SHP77 (cell line): ENCODE data around the gene SMARCD1.

ENCODE experiments used
- DNase-seq, 2 experiments: peaks; one replicate each; lab custom pipeline; 2025; lab: John Stamatoyannopoulos, UW

SMARCD1 gene

DNA sequence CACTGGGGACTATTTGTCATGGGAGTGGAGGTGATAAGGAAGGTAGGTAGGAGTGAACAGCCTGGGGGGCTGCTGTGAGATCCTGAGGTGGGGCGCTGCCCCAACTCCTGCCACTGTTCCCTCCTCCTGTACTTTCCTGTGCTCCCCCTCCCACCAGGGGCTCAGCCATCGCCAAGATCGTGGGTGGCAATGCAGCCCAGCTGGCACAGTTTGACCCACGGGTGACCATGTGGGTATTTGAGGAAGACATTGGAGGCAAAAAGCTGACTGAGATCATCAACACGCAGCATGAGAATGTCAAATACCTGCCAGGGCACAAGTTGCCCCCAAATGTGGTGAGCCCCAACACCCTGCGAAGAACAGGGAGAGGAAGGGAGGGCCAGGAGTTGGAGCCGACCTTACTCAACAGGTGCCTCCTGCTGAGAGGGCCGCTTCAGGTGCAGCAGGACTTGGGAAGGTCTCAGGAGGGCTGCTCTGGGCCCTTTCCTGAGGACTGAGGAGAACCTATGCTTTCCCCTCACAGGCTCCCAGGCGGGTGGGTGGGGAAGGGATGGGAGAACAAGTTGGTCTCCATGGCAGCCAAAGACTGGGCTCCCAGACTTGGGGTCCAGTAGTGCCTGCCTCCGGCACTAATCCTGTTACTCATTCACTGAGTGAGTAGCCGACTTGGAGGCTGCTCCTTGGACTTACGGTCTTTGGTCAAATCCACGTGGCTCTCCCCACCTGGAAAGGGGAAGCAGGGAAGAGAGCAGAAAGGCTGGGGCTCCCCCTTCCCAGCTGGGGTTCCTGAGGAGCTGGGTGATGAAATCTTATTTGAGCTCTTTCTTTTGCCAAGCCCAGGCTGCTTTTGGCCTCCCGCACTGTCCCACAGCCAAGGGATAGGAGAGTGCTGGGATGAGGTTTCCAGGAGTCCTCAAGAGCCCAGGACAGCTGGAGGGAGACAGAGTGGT is 19.6 kb downstream of the SMARCD1 start:
- DNase-seq, result no peak

DNA sequence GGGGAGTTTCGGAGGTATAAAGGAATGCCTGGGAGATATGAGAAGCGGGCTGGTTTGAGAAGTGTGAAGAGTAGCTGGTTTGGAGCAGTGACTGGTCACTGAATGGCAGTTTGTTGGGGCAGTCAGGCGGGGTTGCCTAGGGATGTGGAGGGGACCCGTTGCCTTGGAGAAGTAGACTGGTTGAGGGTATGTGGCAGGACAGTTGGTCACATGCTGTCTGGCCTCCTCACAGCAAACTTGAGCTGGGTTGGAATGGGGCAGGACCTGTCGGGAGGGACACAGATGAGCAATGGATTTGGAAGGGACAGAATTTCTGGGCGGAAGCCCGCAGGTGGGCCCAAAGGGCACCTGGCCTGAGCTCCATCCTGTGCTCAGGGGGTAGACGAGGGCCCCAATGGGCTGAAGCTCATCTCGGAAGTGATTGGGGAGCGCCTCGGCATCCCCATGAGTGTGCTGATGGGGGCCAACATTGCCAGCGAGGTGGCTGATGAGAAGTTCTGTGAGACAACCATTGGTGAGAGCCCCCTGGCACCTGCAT is 20.8 kb downstream of the SMARCD1 start:
- DNase-seq, result no peak

DNA sequence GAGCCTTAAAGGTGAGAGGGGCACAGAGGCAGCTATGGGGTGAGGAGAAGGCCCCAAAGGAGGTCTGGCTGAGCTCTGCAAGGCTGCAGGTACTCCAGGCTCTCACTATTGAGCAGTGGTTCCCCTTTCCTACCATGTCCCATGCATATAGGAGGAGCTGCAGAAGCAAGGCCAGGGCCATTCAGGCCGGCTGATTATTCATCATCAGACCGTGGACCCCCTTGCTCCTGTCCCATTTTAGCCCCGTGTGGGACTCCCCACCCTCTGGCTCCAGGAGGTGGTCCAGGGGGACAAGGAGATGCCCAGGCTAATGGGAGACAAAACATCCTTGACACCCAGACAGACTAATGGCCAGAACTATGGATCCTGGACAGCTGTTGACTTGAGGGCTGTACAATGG is 21.8 kb downstream of the SMARCD1 start:
- no peak for DNase-seq

DNA sequence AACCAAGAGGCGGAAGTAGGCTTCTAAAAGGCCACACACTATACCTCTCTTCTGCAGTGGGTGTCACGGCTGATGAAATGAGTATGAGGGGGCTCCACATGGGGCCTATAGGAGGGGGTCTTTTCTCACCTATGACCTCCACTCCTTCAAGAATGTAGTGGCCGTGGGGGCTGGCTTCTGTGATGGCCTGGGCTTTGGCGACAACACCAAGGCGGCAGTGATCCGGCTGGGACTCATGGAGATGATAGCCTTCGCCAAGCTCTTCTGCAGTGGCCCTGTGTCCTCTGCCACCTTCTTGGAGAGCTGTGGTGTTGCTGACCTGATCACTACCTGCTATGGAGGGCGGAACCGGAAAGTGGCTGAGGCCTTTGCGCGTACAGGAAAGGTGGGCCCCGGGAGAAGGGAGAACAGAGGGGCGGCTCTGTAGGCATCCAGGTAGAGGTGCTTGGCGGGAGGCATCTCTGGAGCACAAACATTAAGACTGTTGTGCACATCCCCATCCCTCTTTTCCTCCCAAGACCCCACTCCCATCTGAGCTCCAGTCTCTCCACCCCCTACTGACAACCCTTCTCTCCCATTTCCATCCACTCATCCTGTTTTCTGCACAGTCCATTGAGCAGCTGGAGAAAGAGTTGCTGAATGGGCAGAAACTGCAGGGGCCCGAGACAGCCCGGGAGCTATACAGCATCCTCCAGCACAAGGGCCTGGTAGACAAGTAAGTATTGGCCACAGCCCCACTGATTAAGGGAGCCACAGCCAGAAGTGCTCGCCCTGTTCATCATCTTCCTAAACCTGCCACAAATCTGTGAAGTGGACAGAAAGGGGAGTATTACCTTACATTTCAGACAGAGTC is 22.5 kb downstream of the SMARCD1 start:
- DNase-seq, result no peak

DNA sequence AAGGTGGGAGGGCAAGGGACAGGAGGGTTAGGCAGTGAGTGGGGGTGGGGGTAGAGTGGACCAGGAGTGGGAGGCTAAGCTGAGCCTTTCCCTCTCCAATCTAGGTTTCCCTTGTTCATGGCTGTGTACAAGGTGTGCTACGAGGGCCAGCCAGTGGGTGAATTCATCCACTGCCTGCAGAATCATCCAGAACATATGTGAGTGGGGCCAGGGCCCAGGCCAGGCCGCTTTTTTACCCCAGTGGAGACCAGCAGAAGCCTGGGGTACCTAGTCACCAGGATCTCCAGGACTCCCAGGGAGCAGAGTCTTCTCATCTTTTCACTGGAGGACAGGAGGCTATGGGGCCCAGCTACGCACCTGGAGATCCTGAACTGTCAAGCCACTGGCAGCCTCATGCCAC is 24.2 kb downstream of the SMARCD1 start:
- no peak for DNase-seq

DNA sequence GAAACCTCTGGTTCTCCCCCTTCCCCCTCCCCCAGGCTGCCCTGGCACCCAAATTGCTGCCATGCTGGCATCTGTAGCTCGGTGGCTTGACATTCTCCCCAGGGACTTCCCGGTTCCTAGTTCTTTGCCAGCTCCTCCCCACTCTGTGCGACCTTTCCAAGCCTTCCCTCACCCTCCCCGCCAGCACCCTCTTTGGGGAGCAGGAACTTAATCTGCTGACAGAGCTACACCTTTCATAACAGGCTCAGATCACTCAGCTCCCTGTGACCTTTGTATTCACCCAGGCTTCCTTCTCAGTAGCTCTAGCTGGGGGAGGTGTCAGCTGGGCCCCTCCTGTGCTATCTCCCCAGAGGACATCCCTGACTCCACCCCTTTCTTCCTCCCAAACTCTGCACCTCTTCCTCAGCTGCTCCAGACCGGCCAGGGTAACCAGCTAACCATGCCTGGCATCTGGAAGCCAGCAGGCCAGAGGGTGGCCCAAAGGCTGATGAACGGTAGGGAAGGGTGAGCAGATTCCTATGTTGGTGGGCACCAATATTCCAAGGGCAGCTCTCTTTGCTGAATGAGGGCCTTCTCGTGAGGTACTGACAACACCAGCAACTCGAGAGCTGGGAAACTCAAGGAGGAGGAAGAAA is 25.1 kb downstream of the SMARCD1 start:
- no peak for DNase-seq

DNA sequence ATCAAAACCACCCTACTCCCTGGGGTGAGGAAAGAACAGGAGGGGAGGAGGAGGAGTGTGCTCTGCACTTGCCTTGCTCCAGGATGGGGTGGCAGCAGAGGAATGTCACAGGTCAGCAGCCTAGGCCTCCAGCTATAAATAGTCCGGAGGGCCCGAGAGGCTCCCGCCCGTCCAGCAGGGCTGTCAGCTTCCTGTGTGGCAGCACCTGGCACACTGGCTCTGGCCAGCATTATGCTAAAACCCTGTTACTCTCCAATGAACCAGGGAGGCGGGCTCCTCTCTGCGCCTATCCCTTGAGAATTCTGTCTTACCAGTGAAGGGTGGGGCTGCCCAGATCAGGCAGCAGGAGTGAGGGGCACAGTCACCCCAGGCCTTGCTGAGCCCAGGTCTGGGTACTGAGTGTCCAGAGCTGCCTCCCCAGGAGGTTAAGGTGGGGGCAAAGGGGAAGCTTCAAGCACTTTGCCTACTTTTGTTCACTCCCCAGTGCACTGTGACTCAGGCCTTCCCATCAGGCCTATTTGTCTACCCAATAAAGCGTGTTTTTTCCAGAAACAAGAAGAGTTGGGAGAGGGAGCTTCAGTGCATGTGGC is 25.7 kb downstream of the SMARCD1 start:
- peak; percentile 57 to 77 for DNase-seq

DNA sequence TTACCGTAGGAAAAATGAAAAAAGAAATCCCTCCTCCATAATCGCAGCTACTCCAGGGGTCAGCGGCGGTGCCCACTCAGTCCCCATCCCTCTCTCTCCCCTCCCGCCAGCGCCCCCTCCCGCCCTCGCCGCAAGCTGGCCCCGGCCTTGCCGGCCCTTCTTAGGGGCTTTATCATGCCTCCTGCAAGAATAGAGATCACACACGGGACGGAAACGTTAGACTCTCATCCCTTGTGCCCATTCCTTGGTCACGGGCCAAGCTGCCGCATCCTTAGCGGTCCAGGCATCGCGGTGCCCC is 26.2 kb downstream of the SMARCD1 start:
- DNase-seq, result no peak

DNA sequence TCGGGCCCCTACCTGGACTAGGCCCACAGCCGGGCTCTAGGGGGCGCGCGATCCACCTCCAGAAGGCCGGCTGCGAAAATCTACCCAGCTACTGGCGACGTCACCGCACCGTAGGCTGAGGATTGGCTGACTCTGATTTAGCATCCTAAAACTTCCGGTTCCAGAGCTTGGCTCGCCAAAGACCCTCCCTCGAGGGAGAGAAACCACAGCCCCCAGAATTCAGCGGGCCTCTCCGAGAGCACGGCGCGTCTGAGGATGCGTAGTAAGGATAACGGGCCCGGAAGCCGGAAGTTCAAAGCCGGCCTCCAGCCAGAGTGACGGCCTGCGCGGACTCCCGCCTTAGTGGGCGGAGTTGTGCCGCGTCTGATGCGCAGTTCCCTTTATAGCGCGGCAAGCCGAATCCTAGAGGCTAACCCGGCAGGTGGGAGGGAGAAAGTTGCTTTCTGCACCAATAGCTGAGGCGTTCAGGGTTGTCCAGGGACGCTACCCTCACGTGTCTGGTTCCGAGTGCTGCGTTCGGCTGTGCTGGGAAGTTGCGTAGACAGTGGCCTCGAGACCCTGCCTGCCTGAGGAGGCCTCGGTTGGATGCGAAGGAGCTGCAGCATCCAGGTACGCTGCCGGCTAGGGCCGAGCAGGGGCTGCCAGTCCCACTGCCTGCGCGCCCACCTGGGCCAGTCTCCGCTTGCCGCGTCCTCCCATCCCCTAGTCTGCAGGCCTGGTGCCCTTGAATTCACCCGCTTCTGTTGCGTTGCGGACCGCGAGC is 26.7 kb downstream of the SMARCD1 start, which contains the start of gene COX14:
Gene COX14 (plus strand): TSS at position 544 of the 763 bp plus-strand sequence. CDS start 7,808 bp downstream, outside the sequence.
- peak; percentile 99 for DNase-seq

DNA sequence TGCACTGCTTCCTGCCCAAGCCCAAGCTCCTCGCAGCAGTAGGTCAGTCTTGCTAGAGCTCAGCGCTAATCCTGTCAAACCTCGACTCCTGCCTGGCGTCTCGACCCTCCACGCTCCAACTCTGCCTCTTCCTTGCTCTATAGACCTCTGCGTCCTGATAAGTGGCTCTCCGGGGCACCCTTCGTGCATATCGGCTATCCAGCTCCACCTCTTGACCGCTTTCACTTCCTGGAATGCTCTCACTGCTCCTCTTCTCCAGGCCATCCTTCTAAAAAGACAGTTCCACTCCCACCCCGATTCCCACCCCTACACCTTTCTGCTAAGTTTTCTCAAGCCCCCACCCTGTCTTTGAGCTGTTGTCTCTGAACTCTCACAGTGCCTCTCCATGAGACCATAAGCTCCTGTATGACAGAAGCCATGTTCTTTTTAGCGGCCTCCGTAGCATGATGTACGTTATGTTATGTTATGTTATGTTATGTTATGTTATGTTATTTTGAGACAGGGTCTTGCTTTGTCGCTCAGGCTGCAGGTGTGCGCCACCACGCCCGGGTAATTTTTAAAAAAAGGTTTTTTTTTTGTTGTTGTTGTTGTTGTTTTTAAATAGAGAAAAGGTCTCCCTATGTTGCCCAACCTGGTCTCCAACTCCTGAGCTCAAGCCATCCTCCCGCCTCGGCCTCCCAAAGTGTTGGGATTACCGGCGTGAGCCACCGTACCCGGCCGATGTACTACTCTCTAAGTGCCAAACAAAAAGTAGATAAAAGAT is 27.5 kb downstream of the SMARCD1 start:
- DNase-seq, result peak in 1 of 2 experiments; percentile 32

DNA sequence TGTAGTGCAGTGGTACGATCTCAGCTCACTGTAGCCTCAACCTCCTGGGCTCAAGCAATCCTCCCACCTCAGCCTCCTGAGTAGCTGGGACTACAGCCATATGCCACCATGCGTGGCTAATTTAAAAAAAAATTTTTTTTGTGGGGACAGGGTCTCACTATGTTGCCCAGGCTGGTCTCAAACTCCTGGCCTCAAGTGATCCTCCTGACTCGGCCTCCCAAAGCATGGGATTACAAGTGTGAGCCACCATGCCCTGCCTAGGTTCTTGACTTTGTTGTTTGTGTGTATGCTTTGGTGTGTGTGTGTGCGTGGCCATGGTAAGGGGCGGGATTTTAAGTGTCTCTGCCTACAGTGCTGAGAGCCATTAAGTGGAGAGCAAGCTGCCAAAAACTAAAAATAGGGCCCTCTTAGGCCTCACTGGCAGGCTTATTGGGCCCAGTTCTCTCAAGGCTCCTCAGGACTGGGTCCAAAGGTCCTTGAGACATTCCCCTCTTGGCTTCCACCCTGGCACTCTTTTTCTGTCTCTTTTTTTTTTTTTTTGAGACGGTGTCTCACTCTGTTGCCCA is 32.0 kb downstream of the SMARCD1 start:
- DNase-seq, result no peak

DNA sequence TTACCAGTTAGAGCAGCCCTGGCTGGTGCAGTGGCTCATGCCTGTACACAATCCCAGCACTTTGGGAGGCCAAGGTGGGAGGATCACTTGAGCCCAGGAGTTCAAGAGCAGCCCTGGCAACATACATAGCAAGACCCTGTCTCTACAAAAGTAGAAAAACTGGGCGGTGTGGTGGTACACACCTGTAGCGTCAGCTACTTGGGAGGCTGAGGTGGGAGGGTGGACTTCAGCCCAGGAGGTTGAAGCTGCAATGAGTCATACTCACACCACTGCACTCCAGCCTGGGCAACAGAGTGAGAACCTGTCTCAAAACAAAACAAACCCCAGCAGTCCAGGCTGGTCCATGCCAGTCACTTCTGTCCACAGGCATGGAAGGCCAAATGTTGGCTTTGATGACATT is 34.2 kb downstream of the SMARCD1 start:
- DNase-seq, result no peak

DNA sequence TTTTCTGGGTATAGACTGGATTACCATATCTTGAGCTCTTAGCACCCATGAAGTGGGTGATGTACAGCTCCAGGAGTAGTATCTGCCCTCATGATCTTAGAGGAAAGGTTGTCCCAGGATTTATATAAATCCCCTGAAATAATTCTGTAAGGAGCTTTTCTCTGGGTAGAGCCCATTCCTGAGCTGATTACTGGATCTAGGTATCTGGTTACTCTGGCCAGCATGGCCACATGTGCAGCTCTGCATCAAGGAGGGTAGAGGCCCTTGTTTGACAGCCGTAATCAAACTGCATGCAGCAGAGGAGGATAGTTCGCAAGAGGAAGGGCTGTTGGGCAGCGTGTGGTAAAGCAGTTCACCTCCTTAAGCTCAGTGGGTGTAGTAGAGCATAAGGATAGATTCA is 35.4 kb downstream of the SMARCD1 start:
- no peak for DNase-seq

DNA sequence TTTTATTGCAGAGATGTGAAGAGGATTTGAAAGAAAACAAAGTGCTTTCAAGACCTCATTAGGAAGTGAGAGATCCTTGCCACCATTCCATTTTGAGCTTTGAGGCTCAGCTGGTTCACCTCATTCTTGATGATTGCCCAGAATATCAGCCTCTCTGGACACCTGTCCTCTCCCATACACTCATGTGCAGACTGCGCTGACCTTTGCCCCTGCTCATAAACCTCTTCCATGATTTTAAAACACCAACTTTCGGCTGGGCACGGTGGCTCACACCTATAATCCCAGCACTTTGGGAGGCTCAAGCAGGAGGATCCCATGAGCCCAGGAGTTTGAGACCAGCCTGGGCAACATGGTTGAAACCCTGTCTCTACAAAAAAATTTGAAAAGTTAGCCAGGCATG is 35.8 kb downstream of the SMARCD1 start:
- DNase-seq, result no peak

DNA sequence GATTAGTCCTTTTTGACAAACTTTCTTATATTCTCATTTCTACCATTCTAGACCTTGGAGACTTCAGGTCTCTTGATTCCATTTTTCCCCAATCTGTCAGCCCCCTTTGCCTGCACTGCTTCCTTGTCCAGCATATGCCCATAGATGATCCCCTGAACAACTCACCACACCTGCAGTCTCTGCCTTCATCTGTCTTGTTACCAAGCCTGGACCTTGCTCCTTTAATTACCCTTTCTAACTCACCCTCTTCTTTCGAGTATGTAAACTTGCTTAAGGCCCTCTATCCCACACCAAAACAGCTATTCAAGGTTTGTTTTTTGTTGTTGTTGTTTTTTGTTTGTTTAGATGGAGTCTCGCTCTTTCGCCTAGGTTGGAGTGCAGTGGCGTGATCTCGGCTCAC is 36.5 kb downstream of the SMARCD1 start:
- no peak for DNase-seq

DNA sequence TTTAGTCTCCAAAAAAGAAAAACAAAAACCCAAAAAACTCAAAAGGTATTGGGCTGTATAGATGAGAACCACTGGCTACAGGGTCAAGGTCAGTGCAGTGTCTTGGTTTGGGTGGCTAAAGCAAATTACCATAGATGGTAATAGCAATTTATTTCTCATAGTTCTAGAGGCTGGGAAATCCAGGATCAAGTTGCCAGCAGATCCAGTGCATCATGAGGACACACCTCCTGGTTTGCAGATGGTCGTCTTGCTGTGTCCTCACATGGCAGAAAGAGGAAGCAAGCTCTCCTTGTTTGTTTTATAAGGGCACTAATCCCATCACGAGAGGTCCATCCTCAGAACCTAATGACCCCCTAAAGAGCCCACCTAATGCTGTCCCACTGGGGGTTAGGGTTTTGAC is 38.1 kb downstream of the SMARCD1 start:
- no peak for DNase-seq

DNA sequence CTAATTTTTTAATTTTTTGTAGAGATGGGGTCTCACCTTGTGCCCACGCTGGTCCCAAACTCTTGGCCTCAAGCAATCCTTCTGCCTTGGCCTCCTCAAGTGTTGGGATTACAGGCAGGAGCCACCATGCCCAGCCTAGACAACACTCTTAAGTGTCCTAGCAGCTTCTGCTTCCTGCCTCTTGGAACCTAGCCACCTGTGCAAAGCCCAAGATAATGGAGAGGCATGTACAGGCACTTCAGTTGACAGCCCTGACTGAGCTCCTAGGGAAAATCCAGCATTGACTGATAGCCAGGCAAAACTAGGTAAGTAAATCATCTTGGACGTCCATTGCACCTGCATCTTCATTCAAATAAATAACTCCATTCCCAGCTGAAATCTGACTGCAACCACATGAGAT is 42.4 kb downstream of the SMARCD1 start:
- no peak for DNase-seq

DNA sequence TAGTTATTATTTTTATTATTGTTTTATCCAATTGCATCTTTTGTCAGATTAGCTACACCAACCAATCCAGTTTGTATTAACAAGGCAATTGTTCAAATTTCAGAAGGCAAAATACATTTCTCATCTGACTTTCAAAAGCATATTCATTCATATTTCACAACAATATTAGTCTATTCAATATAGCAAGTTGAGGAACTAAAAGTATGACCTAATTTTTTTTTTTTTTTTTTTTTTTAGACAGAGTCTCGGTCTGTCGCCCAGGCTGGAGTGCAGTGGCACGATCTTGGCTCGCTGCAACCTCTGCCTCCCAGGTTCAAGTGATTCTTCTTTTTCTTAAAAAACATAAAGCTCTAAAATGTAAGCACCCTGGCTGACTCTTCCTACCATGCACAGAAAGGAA is 44.1 kb downstream of the SMARCD1 start:
- no peak for DNase-seq

DNA sequence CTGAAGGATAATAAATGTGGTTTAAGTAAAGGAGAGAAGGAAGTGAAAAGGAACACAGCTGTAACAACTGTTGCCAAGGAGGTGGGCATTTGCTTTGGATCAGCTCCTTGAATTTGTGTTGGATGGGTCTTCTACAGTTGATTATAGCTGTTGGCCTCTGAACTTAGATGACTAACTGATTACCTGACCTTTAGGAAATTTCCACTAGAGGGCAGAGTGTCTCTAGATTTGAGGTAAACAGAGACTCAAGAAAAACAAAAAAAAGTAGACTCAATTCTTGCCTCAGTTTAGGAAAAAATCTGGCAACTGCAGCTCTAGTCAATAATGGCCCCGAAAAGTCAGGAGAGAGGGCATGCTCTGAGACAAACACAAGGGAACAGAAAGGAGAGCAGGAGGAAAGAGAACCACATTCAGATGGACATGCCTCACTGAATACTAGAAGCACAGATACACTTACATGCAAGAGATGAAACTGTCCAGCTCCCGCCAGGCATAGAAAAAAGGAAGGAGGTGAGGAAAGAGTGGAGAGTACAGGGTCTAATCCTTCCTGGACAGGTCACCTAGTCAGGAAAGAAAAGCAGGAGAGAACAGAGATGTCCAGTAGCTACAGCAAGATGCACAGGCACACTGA is 47.5 kb downstream of the SMARCD1 start:
- DNase-seq, result peak in 1 of 2 experiments; percentile 35

DNA sequence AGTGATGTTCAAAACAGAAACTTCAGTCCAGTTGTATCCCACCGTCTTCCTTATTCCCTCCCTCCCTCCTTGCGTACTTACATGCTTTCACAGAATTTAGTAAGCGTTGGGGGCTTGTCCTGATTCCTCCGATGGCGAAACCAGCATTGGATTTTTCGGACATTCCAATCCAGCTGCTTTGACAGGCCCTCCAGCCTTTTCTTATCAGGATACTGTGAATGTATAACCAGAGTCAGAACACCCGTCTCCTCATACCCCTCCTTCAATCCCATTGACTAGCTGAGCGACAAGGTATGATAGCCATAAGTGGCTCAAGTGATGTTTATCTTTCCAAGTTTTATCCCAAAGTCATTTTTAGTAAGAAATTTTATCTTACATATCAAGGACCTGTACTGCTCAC is 57.9 kb downstream of the SMARCD1 start:
- DNase-seq, result no peak
